ENCODE data around the gene TMEM131L.

DNA sequence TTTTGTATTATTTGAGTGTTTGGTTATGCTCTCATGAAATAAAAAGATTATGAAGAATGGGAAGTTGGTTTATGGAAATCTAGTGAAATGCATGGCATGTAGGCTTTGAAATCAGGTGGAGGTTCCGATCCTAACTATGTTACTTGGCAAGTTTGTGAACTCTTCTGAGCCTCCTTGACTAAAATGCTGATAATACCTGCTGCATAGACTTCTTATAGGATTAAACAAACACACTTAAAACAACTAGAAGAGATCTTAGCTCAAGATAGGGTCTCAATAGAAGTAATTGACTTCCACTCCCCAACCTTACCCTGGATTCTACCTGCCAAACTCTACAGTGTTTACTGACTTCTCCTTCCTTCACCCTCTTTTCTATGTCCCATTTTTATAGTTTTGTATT is 195.7 kb downstream of the TMEM131L start:
- TF ChIP-seq, protein P1, sequence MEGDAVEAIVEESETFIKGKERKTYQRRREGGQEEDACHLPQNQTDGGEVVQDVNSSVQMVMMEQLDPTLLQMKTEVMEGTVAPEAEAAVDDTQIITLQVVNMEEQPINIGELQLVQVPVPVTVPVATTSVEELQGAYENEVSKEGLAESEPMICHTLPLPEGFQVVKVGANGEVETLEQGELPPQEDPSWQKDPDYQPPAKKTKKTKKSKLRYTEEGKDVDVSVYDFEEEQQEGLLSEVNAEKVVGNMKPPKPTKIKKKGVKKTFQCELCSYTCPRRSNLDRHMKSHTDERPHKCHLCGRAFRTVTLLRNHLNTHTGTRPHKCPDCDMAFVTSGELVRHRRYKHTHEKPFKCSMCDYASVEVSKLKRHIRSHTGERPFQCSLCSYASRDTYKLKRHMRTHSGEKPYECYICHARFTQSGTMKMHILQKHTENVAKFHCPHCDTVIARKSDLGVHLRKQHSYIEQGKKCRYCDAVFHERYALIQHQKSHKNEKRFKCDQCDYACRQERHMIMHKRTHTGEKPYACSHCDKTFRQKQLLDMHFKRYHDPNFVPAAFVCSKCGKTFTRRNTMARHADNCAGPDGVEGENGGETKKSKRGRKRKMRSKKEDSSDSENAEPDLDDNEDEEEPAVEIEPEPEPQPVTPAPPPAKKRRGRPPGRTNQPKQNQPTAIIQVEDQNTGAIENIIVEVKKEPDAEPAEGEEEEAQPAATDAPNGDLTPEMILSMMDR (IDR thresholded peaks at IDR 0.05) = no peak
- no peak for TF ChIP-seq POLR2A (IDR thresholded peaks at IDR 0.05)
